Smooth muscle cell (in vitro differentiated cells): ENCODE measurements around the gene CTAGE9. TPM values are rescaled to one million over a fixed set of nuclear protein-coding genes. Genes with fewer than 3 reads are reported as not detected.
"Not testable (repeated sequence)": the region's sequence is repeated elsewhere in the genome, so short reads cannot be mapped to it uniquely, and the experiment has no call there.

Experiments used
- DNase-seq: peaks from one replicate; lab custom pipeline; 2025; ENCODE audit not compliant: unreplicated experiment; lab: John Stamatoyannopoulos, UW
- H2AFZ ChIP-seq: fragments of 200-600 bp; sonication (generic); 2 replicates; pipeline ENCODE4 v1.6.0; 2016; ENCODE audit warnings: antibody characterized with exemption, low read depth, mild to moderate bottlenecking
- H3F3A ChIP-seq: fragments of 200-600 bp; sonication (generic); 2 replicates; pipeline ENCODE4 v1.6.0; 2017; ENCODE audit warnings: antibody characterized with exemption, low read depth
- H3K27ac ChIP-seq: fragments of 200-600 bp; sonication (generic); 2 replicates; pipeline ENCODE4 v1.5.1; 2016; ENCODE audit warnings: low read depth, mild to moderate bottlenecking
- H3K27me3 ChIP-seq: fragments of 200-600 bp; sonication (generic); 2 replicates; pipeline ENCODE4 v1.6.1; 2016; ENCODE audit warnings: low read depth, mild to moderate bottlenecking
- H3K36me3 ChIP-seq: fragments of 200-600 bp; sonication (generic); 2 replicates; pipeline ENCODE4 v1.5.1; 2016; ENCODE audit warnings: low read depth
- H3K4me1 ChIP-seq: fragments of 200-600 bp; sonication (generic); 2 replicates; pipeline ENCODE4 v1.5.1; 2016; ENCODE audit warnings: low read depth
- H3K4me2 ChIP-seq: fragments of 200-600 bp; sonication (generic); 2 replicates; pipeline ENCODE4 v1.6.0; 2016; ENCODE audit warnings: mild to moderate bottlenecking
- H3K4me3 ChIP-seq: fragments of 200-600 bp; sonication (generic); 2 replicates; pipeline ENCODE4 v1.5.1; 2016; ENCODE audit warnings: mild to moderate bottlenecking
- H3K79me2 ChIP-seq: fragments of 200-600 bp; sonication (generic); 2 replicates; pipeline ENCODE4 v1.6.0; 2016; ENCODE audit warnings: low read depth, mild to moderate bottlenecking
- H3K9ac ChIP-seq: fragments of 200-600 bp; sonication (generic); 2 replicates; pipeline ENCODE4 v1.6.0; 2016; ENCODE audit warnings: low read depth
- H3K9me3 ChIP-seq: fragments of 200-600 bp; sonication (generic); replicated peaks from 2 replicates; pipeline ENCODE4 v1.5.1; 2016; ENCODE audit warnings: low read depth
- H4K20me1 ChIP-seq: fragments of 200-600 bp; sonication (generic); 2 replicates; pipeline ENCODE4 v1.6.0; 2016; ENCODE audit warnings: low read depth
- WGBS: methylation state at CpG from one replicate; pipeline ENCODE4 v1.1.7; 2016; ENCODE audit warnings: low lambda C conversion rate; 5-methylcytosine and 5-hydroxymethylcytosine counted together
- polyA plus RNA-seq: library from polyadenylated mRNA; unstranded; fragments of >200 nt; fragmentation: Nextera tagmentation; extraction: Ambion mirVana; gene quantifications from 2 replicates; pipeline ENCODE4 v1.2.1, GENCODE V29; 2016
- total RNA-seq: library from RNA; depleted of rRNA; stranded (reverse); fragments of >200 nt; gene quantifications from 2 replicates; pipeline ENCODE4 v1.2.3, GENCODE V29; 2014
- TF ChIP-seq, protein P1 (sequence below): fragments of 200-600 bp; sonication (generic); IDR thresholded peaks from 2 replicates; pipeline ENCODE4 v1.5.1; 2017; ENCODE audit warnings: borderline replicate concordance, mild to moderate bottlenecking, antibody characterized with exemption; ENCODE audit not compliant: insufficient read depth, poor library complexity, severe bottlenecking

CTAGE9 gene
- total and polyA plus RNA-seq, 2 experiments from 2014 or later, result not detected

GRCh38 chr6:131724114-131724513 lies 13.3 kb upstream of the CTAGE9 start:
- Histone ChIP-seq H3K4me3 (no peak overlapping the region), H2AFZ (no peak overlapping the region), H3K79me2 (no peaks in the 10 kb centered on the region), H4K20me1 (no peaks in the 10 kb centered on the region), H3K27me3 (no peaks in the 10 kb centered on the region), H3K4me1 (peaks cover 3% of the 10 kb centered on the region), H3K9me3 (no peaks in the 10 kb centered on the region), H3K9ac (no peak overlapping the region), H3F3A (peaks cover 5% of the 10 kb centered on the region), H3K36me3 (no peaks in the 10 kb centered on the region), H3K4me2 (no peak overlapping the region), H3K27ac (no peak overlapping the region)
- TF ChIP-seq, protein P1, sequence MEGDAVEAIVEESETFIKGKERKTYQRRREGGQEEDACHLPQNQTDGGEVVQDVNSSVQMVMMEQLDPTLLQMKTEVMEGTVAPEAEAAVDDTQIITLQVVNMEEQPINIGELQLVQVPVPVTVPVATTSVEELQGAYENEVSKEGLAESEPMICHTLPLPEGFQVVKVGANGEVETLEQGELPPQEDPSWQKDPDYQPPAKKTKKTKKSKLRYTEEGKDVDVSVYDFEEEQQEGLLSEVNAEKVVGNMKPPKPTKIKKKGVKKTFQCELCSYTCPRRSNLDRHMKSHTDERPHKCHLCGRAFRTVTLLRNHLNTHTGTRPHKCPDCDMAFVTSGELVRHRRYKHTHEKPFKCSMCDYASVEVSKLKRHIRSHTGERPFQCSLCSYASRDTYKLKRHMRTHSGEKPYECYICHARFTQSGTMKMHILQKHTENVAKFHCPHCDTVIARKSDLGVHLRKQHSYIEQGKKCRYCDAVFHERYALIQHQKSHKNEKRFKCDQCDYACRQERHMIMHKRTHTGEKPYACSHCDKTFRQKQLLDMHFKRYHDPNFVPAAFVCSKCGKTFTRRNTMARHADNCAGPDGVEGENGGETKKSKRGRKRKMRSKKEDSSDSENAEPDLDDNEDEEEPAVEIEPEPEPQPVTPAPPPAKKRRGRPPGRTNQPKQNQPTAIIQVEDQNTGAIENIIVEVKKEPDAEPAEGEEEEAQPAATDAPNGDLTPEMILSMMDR, result no peak
- WGBS, result 72% methylated on average over 2 of the region's 2 CpGs
- no peak for DNase-seq

- no peaks in the 10 kb centered on the region for H3K4me1 ChIP-seq
- peak overlapping the region; percentile 30 for H2AFZ ChIP-seq
- 88% methylated on average over 2 of the region's 2 CpGs for WGBS
- no peaks in the 10 kb centered on the region for H4K20me1 ChIP-seq
- H3K4me2 ChIP-seq, result no peak overlapping the region
- H3K79me2 ChIP-seq, result no peaks in the 10 kb centered on the region
- no peaks in the 10 kb centered on the region for H3K27me3 ChIP-seq
- H3K27ac ChIP-seq, result no peak overlapping the region
- no peak overlapping the region for H3K9ac ChIP-seq
- DNase-seq, result no peak
- no peak overlapping the region for H3K4me3 ChIP-seq
- H3K36me3 ChIP-seq, result no peaks in the 10 kb centered on the region
- TF ChIP-seq, protein P1, result no peak
- no peaks in the 10 kb centered on the region for H3F3A ChIP-seq
- no peaks in the 10 kb centered on the region for H3K9me3 ChIP-seq
Measured at GRCh38 chr6:131721161-131721560, 10.3 kb upstream of the CTAGE9 start.

GRCh38 chr6:131717836-131718542 lies 7.2 kb upstream of the CTAGE9 start:
- H3F3A ChIP-seq, result no peaks in the 10 kb centered on the region
- no peaks in the 10 kb centered on the region for H3K79me2 ChIP-seq
- H3K9me3 ChIP-seq, result no peaks in the 10 kb centered on the region
- H2AFZ ChIP-seq, result no peak overlapping the region
- no peak overlapping the region for H3K4me3 ChIP-seq
- DNase-seq, result no peak
- H3K4me1 ChIP-seq, result no peaks in the 10 kb centered on the region
- no peak overlapping the region for H3K9ac ChIP-seq
- TF ChIP-seq, protein P1, result no peak
- no peak overlapping the region for H3K4me2 ChIP-seq
- no peaks in the 10 kb centered on the region for H4K20me1 ChIP-seq
- H3K36me3 ChIP-seq, result no peaks in the 10 kb centered on the region
- WGBS, result 88% methylated on average over 3 of the region's 3 CpGs
- H3K27me3 ChIP-seq, result no peaks in the 10 kb centered on the region
- H3K27ac ChIP-seq, result no peak overlapping the region

GRCh38 chr6:131715567-131715966 lies 4.8 kb upstream of the CTAGE9 start:
- not testable (repeated sequence) for H3K9ac ChIP-seq, H3F3A ChIP-seq, H3K9me3 ChIP-seq, H3K4me3 ChIP-seq, H3K4me2 ChIP-seq, DNase-seq, H2AFZ ChIP-seq, H3K36me3 ChIP-seq, H4K20me1 ChIP-seq, H3K79me2 ChIP-seq, H3K4me1 ChIP-seq, H3K27me3 ChIP-seq, H3K27ac ChIP-seq
- 90% methylated on average over 6 of the region's 6 CpGs for WGBS

- H3K36me3 ChIP-seq, result not testable (repeated sequence)
- WGBS, result no CpG with 5 or more reads among the region's 2 CpGs
Measured at GRCh38 chr6:131703905-131704304, 6.9 kb downstream of the CTAGE9 start.

DNA sequence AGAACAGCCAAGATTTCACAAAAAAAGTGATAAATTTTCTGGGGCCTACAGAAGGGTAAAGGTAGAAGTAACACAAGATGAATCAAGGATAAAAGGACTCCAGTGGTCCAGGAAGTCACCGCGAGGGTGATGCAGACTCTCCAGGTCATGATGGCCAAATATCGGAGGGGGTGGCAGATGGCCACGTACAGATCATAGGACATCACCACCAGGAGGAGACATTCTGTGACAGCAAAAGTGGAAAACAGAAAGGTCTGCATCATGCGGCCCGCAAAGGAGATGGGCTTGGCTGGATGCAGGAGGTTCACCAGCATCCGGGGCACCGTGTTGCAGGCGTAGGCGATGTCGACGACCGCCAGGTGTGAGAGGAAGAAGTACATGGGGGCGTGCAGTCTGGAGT lies 10.0 kb downstream of the CTAGE9 start:
- not testable (repeated sequence) for H3K79me2 ChIP-seq, H3K9ac ChIP-seq, H3K9me3 ChIP-seq, H4K20me1 ChIP-seq, H3K36me3 ChIP-seq, H3K27ac ChIP-seq, H3K27me3 ChIP-seq, H3K4me3 ChIP-seq, DNase-seq, H3K4me1 ChIP-seq, H2AFZ ChIP-seq, H3F3A ChIP-seq, H3K4me2 ChIP-seq
- no CpG with 5 or more reads among the region's 14 CpGs for WGBS

More at GRCh38 chr6:131703905-131704304, 6.9 kb downstream of the CTAGE9 start:
- H3K9me3 ChIP-seq, DNase-seq, H3K4me2 ChIP-seq, H3K27me3 ChIP-seq, H3K4me1 ChIP-seq, H3K4me3 ChIP-seq, H2AFZ ChIP-seq, H3K27ac ChIP-seq, H3F3A ChIP-seq, H3K9ac ChIP-seq, H3K79me2 ChIP-seq, H4K20me1 ChIP-seq: not testable (repeated sequence)
